Mesendoderm (in vitro differentiated cells): ENCODE data around the gene LSS.

Source experiments
- DNase-seq: peaks from one replicate; pipeline ENCODE4 v3.0.0; 2013
- H2AK5ac ChIP-seq: 2 replicates; pipeline ENCODE4 v1.6.1; 2013; ENCODE audit warnings: low read length, inconsistent platforms
- H2BK120ac ChIP-seq: 2 replicates; pipeline ENCODE4 v1.6.1; 2013; ENCODE audit warnings: low read depth, mild to moderate bottlenecking, low read length, moderate library complexity, mixed read lengths
- H2BK15ac ChIP-seq: replicated peaks from 2 replicates; pipeline ENCODE4 v1.6.1; 2013; ENCODE audit warnings: low read depth, mild to moderate bottlenecking, moderate library complexity
- H2BK5ac ChIP-seq: 2 replicates; pipeline ENCODE4 v1.6.1; 2013; ENCODE audit warnings: low read length, inconsistent platforms
- H3K18ac ChIP-seq: 2 replicates; pipeline ENCODE4 v1.6.1; 2013; ENCODE audit warnings: mild to moderate bottlenecking, low read length, mixed read lengths
- H3K23ac ChIP-seq: one replicate; pipeline ENCODE4 v1.6.1; 2013; ENCODE audit warnings: low read length
- H3K27ac ChIP-seq: 2 replicates; pipeline ENCODE4 v1.5.1; 2013; ENCODE audit warnings: low read depth, mild to moderate bottlenecking, inconsistent platforms, low read length, moderate library complexity
- H3K27me3 ChIP-seq: 2 replicates; pipeline ENCODE4 v1.6.1; 2013; ENCODE audit warnings: low read length, control low read depth, mild to moderate bottlenecking, inconsistent platforms; ENCODE audit not compliant: insufficient read depth, poor library complexity
- H3K36me3 ChIP-seq: 2 replicates; pipeline ENCODE4 v1.6.1; 2013; ENCODE audit warnings: low read length, inconsistent platforms; ENCODE audit not compliant: control insufficient read depth, insufficient read depth
- H3K4ac ChIP-seq: one replicate; pipeline ENCODE4 v1.6.1; 2013; ENCODE audit warnings: low read depth, mild to moderate bottlenecking, low read length, moderate library complexity
- H3K4me1 ChIP-seq: 2 replicates; pipeline ENCODE4 v1.6.1; 2013; ENCODE audit warnings: low read depth, low read length, inconsistent platforms; ENCODE audit not compliant: control insufficient read depth
- H3K4me2 ChIP-seq: 2 replicates; pipeline ENCODE4 v1.6.1; 2013; ENCODE audit warnings: low read length
- H3K4me3 ChIP-seq: 2 replicates; pipeline ENCODE4 v1.5.1; 2013; ENCODE audit warnings: mild to moderate bottlenecking, low read length
- H3K56ac ChIP-seq: one replicate; pipeline ENCODE4 v1.6.1; 2013; ENCODE audit warnings: low read length
- H3K79me1 ChIP-seq: 2 replicates; pipeline ENCODE4 v1.6.1; 2013; ENCODE audit warnings: low read length, inconsistent platforms
- H3K79me2 ChIP-seq: 2 replicates; pipeline ENCODE4 v1.6.1; 2013; ENCODE audit warnings: mild to moderate bottlenecking, low read length; ENCODE audit not compliant: control insufficient read depth, insufficient read depth
- H3K9ac ChIP-seq: 2 replicates; pipeline ENCODE4 v1.6.1; 2013; ENCODE audit warnings: low read length, inconsistent platforms
- H4K5ac ChIP-seq: one replicate; pipeline ENCODE4 v1.6.1; 2013; ENCODE audit warnings: low read length
- H4K8ac ChIP-seq: one replicate; pipeline ENCODE4 v1.6.1; 2013; ENCODE audit warnings: low read depth, mild to moderate bottlenecking, control low read depth, low read length, moderate library complexity
- WGBS: extraction: QIAGEN DNeasy Blood & Tissue Kit; methylation state at CpG from one replicate; pipeline ENCODE4 v1.1.7; 2013; ENCODE audit warnings: low lambda C conversion rate, missing lambda C conversion rate; ENCODE audit not compliant: insufficient coverage; ENCODE audit errors: extremely low coverage; 5-methylcytosine and 5-hydroxymethylcytosine counted together

The LSS gene

GRCh38 chr21:46266946-46267345 lies 38.4 kb upstream of the LSS start:
- no CpG with 5 or more reads among the region's 19 CpGs for WGBS
- H3K27ac ChIP-seq, result no peak overlapping the region
- no peaks in the 10 kb centered on the region for H3K79me2 ChIP-seq
- H4K8ac ChIP-seq, result no peak overlapping the region
- no peak overlapping the region for H3K23ac ChIP-seq
- H2AK5ac ChIP-seq, result no peak overlapping the region
- H3K4ac ChIP-seq, result no peak overlapping the region
- H3K79me1 ChIP-seq, result no peaks in the 10 kb centered on the region
- no peak overlapping the region for H3K9ac ChIP-seq
- no peak overlapping the region for H3K18ac ChIP-seq
- no peak overlapping the region for H2BK5ac ChIP-seq
- peaks cover 29% of the 10 kb centered on the region for H3K36me3 ChIP-seq
- H4K5ac ChIP-seq, result no peak overlapping the region
- no peak overlapping the region for H3K56ac ChIP-seq
- no peak for DNase-seq
- no peaks in the 10 kb centered on the region for H3K27me3 ChIP-seq
- H3K4me1 ChIP-seq, result no peaks in the 10 kb centered on the region
- no peak overlapping the region for H2BK15ac ChIP-seq
- no peak overlapping the region for H3K4me3 ChIP-seq
- no peak overlapping the region for H2BK120ac ChIP-seq
- no peak overlapping the region for H3K4me2 ChIP-seq

GRCh38 chr21:46265736-46266525 lies 37.4 kb upstream of the LSS start:
- Histone ChIP-seq H3K4me3 (no peak overlapping the region), H3K36me3 (peaks cover 31% of the 10 kb centered on the region), H3K56ac (no peak overlapping the region), H3K4me1 (no peaks in the 10 kb centered on the region), H2BK5ac (no peak overlapping the region), H3K4me2 (no peak overlapping the region), H3K9ac (no peak overlapping the region), H3K27me3 (no peaks in the 10 kb centered on the region), H4K8ac (no peak overlapping the region), H2BK120ac (no peak overlapping the region), H2AK5ac (no peak overlapping the region), H4K5ac (no peak overlapping the region), H3K79me2 (no peaks in the 10 kb centered on the region), H3K4ac (no peak overlapping the region), H3K18ac (no peak overlapping the region), H3K27ac (no peak overlapping the region), H2BK15ac (no peak overlapping the region), H3K23ac (no peak overlapping the region), H3K79me1 (no peaks in the 10 kb centered on the region)
- no peak for DNase-seq
- WGBS, result no CpG with 5 or more reads among the region's 26 CpGs

DNA sequence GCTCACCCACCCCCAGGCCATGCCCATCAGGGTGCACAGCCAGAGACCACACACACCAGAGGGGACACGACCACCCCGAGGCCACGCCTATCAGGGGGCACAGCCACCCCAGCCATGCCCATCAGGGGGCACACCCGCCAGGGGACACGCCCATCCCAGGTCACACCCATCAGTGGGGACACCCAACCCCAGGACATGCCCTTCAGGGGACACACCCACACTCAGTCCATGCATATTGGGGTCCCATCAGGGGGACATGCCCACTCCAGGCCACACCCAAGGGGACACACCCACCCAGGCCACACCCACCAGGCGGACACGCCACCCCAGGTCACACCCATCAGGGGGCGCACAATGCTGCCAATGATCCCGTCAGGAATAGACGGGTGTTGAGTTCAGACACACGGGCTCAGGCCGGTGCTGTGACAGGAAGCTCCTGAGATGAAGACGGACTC lies 36.1 kb upstream of the LSS start:
- no peak overlapping the region for H3K27ac ChIP-seq
- H3K9ac ChIP-seq, result no peak overlapping the region
- H2BK120ac ChIP-seq, result no peak overlapping the region
- no peak overlapping the region for H3K56ac ChIP-seq
- no peak overlapping the region for H2BK15ac ChIP-seq
- H3K4me1 ChIP-seq, result no peaks in the 10 kb centered on the region
- no CpG with 5 or more reads among the region's 13 CpGs for WGBS
- no peak overlapping the region for H3K23ac ChIP-seq
- no peak overlapping the region for H4K5ac ChIP-seq
- H3K4me3 ChIP-seq, result no peak overlapping the region
- H3K4ac ChIP-seq, result no peak overlapping the region
- no peak overlapping the region for H4K8ac ChIP-seq
- H3K79me2 ChIP-seq, result no peaks in the 10 kb centered on the region
- no peaks in the 10 kb centered on the region for H3K79me1 ChIP-seq
- no peak overlapping the region for H3K4me2 ChIP-seq
- H3K27me3 ChIP-seq, result no peaks in the 10 kb centered on the region
- H3K36me3 ChIP-seq, result peaks cover 29% of the 10 kb centered on the region
- H3K18ac ChIP-seq, result no peak overlapping the region
- no peak overlapping the region for H2BK5ac ChIP-seq
- DNase-seq, result no peak
- no peak overlapping the region for H2AK5ac ChIP-seq

DNA sequence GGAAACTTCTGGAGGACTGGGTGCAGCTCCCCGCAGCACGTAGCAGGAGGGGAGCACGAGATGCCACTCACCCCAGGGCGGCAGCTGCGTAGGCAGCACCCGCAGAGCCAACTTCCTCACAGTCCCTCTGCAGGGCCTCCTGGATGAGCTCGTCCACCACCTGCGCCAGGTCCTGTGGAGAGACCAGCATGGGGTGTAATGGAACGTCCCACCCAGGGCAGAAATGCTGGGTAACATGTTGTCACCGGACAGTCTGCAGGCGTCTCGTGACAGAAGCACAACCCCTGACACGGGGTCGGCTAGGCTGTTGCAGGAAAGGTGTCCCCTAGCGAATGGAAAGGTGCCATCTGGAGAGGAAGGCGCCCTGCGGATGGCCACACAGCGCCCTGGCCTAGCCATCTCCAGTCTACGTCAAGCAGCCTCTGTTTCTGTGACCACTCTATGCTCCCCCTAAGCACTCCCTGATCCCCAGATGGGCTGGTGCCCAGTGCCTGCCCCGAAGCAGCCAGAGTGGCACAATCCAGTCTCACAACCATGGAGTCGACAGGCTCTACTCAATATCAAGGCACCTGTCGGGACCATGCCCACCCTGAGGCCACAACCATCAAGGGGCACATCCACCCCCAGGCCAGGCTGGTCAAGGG lies 35.6 kb upstream of the LSS start:
- Histone ChIP-seq H3K79me2 (no peaks in the 10 kb centered on the region), H3K56ac (no peak overlapping the region), H2BK15ac (no peak overlapping the region), H3K27ac (no peak overlapping the region), H3K4me1 (no peaks in the 10 kb centered on the region), H3K9ac (no peak overlapping the region), H2BK5ac (no peak overlapping the region), H4K8ac (no peak overlapping the region), H3K4ac (no peak overlapping the region), H3K27me3 (no peaks in the 10 kb centered on the region), H4K5ac (no peak overlapping the region), H2BK120ac (no peak overlapping the region), H3K18ac (no peak overlapping the region), H3K4me3 (no peak overlapping the region), H3K36me3 (peaks cover 26% of the 10 kb centered on the region), H2AK5ac (no peak overlapping the region), H3K23ac (no peak overlapping the region), H3K4me2 (no peak overlapping the region), H3K79me1 (no peaks in the 10 kb centered on the region)
- WGBS, result no CpG with 5 or more reads among the region's 22 CpGs
- no peak for DNase-seq

DNA sequence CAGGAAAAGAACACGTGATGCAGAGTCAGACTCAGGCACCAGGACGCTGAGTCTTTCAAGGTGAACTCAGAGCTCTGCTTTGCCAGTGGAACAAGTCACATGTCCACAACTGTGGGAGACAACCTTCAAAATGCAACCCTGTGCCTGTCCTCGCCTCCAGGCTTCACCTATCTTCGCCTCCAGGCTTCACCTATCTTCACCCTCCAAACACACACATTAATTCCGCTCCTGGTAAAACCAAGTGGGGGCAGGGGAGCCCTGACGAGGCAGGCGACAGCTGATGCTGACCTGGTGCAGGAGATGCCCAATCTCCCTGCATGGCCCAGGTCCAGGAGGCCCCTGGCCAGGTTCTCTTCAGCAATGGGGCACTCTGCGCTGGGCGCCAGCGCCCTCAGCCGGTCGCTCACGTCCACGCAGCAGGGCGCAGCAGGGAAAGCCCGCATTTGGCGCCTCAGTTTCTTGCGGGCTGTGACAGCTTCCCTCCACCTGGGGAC lies 28.0 kb upstream of the LSS start:
- no peak overlapping the region for H3K23ac ChIP-seq
- no peak overlapping the region for H2BK5ac ChIP-seq
- H4K8ac ChIP-seq, result no peak overlapping the region
- no peak overlapping the region for H3K4ac ChIP-seq
- no peak overlapping the region for H3K9ac ChIP-seq
- H3K4me2 ChIP-seq, result no peak overlapping the region
- H4K5ac ChIP-seq, result no peak overlapping the region
- H3K79me2 ChIP-seq, result no peaks in the 10 kb centered on the region
- DNase-seq, result no peak
- no peaks in the 10 kb centered on the region for H3K4me1 ChIP-seq
- H2BK15ac ChIP-seq, result no peak overlapping the region
- no peaks in the 10 kb centered on the region for H3K79me1 ChIP-seq
- no peaks in the 10 kb centered on the region for H3K27me3 ChIP-seq
- H3K56ac ChIP-seq, result no peak overlapping the region
- H3K27ac ChIP-seq, result no peak overlapping the region
- WGBS, result no CpG with 5 or more reads among the region's 18 CpGs
- H2AK5ac ChIP-seq, result no peak overlapping the region
- H3K4me3 ChIP-seq, result no peak overlapping the region
- no peak overlapping the region for H3K18ac ChIP-seq
- no peak overlapping the region for H2BK120ac ChIP-seq
- H3K36me3 ChIP-seq, result peaks cover 26% of the 10 kb centered on the region
